HG02623 (cell line): ENCODE data around the gene SH3TC2.

ENCODE experiments used
- ATAC-seq: cut with Tn5 transposase; IDR thresholded peaks from one replicate; pipeline ENCODE4 v1.9.1; 2021; ENCODE audit warnings: moderate library complexity; ENCODE audit not compliant: unreplicated experiment

Gene SH3TC2

DNA sequence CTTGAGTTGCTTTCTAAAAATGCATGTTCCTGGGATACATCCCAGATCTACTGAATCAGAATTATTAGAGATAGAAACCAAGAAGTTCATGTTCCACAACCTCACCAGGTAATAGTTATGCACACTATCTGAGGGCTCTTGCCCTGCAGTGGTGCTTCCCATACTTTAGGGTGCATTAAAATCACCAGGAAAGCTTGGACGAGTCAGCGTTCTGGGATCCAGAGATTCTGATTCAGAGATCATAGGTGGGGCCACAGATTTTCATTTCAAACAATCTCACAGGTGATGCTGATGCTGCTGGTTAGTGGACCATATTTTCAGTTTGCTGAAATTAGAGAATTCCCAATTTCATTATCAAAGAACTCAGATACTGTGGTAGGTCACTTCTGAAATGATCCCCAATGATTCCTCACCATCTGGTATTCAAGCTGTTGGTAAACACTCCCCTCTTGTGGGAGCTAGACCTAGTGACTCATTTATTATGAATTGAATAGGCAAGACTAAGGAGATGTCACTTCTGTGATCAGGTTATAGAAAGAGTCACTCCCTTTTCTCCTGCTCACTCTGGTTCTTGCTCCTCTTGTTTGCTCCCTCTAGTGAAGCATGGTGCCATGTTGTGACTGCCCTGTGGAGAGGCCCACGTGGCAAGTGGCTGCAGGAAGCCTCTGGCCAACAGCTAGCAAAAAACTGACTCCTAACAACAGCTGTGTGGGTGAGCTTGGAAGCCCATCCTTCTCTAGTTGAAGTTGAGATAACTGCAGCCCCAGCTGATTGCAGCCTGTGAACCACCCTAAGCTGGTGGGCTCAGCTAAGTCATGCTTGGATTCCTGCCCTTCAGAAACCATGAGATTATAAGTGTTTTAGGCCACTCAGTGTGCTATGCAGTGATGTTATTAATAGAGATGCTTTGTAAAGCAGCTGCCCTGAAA is 59.8 kb downstream of the SH3TC2 start:
- no peak for ATAC-seq

DNA sequence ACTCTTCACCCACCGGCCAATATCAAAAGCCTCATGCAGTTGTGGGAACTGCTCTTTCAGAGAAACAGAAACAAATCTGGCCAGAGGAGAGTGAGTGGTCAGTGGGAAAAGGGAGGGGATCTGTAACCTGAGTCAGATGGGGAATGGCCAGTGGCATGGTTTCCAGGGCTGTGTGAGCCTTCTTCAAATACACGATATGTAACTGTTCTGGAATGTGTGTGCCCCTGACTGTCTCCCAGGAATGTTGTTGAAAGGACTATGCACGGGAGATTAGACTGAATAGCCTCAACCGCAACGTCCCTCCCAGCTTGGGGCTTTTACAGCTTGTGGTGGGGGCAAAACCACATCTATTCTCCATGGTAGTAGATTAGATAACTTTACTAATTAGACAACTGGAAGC is 60.8 kb downstream of the SH3TC2 start:
- no peak for ATAC-seq

DNA sequence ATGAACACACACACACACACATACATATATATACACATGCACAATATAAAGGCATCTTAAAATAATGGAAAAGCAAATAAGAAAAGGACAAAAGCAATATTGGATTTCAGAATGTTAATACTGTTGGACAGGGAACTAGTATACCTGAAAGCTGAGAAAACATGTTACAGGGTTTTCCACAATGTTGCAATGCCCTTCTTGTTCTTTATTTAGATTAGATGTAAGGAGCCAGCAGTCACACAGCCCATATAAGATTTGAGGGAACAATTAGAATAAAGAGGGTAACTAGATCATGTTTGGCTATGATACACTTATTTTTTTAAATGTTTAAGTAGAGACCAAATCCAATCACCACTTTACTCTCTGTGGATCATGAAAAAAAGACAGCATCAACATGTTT is 61.7 kb downstream of the SH3TC2 start:
- no peak for ATAC-seq

DNA sequence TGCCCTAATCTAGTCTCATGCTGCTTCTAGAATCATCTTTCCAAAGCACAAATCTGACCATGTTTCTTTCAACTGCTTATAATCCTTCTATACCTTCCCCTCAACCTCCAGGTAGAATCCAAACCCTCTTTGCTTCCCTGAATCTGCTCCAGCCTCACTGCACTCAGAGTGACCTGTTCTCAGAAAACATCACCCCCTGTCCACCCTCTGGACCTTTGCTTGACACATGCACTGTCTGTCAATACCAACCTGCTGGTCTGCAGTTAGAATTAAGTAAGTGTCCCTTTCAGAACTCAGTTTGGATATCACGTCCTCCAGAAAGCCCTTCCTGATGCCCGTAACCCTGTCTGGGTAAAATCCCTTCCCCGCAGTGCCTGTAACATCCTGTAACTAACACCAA is 63.1 kb downstream of the SH3TC2 start:
- no peak for ATAC-seq

DNA sequence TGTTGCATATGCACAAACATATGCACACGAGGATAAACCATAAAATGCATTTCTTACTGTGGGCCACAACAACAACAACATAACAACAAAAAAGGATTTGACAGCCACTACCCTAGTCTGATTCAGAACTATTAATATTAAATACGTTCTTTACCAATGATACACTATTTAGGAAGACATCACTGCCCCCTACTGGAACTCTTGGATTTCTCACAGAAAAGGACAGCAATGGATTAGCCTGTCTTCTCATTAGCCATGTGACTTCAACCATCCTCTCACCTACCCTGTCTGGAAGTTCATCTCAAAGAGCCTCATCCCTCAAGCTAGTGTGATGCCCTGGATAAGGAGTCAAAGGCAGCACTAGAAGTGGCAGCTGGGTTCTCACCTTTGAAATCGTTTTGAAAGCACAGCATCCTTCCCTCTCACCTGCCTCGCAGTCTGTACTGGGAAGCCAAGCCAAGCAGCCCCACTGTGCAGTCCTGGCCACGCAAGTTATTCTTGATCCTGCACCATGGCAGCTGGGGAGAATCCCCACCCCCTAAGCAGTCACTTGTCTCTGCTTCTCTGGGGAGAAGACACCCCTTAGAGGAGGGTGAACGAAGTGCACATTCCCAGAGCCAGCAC is 64.6 kb downstream of the SH3TC2 start:
- ATAC-seq = no peak

DNA sequence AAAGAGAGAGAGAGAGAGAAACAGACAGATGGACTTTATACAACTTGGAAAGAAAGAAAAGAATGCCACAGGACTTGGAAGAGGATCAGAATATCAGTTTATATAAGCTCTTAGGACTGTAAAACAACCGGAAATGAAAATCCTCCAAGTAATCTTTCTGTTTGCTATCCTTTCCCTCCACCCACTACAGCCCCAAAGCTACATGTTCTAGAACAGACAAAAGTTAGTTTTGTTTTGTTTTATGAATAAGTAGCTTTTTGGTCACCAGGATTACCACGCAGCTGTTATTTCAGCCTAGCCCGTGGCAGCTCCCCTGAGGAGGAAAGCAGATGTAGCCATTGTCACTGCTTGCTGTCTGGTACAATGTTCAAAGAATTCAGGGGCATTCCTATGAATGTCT is 66.6 kb downstream of the SH3TC2 start:
- ATAC-seq = no peak

- ATAC-seq = no peak
These were observed 67.1 kb downstream of the SH3TC2 start for GRCh38 chr5:148995791-148996190.

- ATAC-seq = no peak
These were observed 69.5 kb downstream of the SH3TC2 start for GRCh38 chr5:148993283-148993936.

DNA sequence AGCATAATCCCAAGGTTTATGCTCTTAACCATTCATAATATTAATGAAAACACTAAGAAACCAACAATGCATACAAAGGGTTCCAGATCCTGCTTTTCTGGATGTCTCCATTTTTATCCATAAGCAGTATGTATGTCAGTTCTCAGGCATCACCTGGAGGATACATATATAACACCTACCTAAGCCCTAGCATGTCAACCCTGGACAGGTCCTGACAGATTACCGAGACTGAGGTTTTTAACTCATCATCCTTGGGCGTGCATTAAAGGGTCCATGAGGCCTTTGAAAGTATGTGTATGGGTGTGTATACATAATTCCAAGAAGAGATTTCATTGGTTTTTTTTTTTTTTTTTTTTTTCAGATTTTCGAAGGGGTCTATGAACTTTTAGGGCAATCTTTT is 70.6 kb downstream of the SH3TC2 start:
- ATAC-seq = no peak

GRCh38 chr5:148991566-148991965 is 71.3 kb downstream of the SH3TC2 start:
- ATAC-seq = no peak

GRCh38 chr5:148990817-148991216 is 72.0 kb downstream of the SH3TC2 start:
- ATAC-seq = no peak

DNA sequence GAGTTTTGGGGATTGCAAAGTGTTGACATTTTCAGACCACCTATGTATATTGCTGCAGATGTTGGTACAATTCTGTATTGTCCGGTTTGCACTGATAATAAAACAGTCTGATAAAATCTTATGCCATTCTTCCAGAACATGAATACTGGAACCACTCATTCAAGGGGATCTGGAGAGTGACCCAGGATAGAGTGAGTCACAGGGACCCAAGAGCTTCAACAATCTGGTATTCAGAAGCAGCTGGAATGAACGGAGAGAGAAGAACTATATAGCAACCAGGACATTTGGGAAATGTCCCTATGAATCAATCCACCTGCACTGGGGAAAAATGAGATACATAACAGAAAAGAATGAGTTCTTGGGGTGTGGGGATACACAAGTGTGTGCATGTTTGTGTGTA is 73.3 kb downstream of the SH3TC2 start:
- no peak for ATAC-seq

DNA sequence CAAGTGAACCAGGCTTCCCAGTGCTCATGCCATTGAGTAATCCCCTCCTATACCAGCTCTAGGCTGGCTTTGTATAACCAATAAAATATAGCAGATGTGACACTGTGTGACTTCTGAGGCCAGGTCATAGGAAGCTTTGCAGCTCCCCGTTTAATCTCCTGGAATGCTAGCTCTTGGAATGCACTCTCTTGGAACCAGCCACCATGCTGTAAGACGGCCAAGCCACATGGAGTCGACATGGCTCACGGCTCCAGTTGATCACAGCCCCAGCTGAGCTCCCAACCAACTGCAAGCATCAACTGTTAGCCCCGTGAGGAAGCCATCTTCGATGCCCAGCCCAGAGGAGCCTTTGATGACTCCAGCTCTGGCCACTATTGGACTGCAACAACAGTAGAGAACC is 74.5 kb downstream of the SH3TC2 start:
- ATAC-seq = no peak

DNA sequence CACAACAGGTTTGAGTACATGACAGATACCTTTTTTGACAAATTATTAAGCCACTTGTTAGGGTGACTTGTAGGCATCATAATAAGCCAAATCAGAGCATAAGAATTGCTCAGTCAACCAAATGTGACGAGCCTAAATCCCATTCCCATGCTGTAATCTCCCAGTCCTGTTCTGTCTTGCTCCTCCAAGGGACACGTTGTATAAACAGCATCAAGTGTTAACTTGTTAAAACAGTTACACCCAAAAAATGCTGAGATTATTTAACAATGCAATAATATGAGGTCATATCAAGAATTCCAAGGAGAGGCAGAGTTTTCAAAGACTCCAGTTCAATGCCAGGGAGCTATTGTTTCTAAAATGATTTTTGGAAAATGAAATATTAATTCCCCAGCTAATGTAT is 76.2 kb downstream of the SH3TC2 start:
- no peak for ATAC-seq

- no peak for ATAC-seq
These were observed 78.5 kb downstream of the SH3TC2 start for GRCh38 chr5:148984345-148984744.

DNA sequence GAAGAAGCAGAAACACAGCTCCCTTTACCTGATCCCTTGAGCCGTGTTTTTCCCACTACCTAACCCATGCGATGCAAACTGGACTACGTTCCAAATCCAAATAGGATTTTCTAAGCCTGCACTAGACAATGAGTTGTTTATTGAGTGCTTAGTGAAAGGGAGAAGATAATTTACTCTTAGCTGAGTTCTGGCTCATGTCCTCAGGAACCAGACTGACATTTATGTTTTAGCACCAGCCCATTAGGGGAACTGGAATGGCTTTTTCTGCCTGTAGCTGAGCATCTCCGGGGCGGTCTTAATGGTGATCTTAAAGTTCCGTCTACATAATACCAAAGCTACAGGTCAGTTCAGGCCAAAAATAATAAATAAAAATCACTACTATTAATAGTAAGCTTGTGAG is 81.5 kb downstream of the SH3TC2 start:
- ATAC-seq = no peak

GRCh38 chr5:148980731-148981130 is 82.1 kb downstream of the SH3TC2 start:
- no peak for ATAC-seq

- ATAC-seq = no peak
These were observed 83.7 kb downstream of the SH3TC2 start for GRCh38 chr5:148979083-148979723.

DNA sequence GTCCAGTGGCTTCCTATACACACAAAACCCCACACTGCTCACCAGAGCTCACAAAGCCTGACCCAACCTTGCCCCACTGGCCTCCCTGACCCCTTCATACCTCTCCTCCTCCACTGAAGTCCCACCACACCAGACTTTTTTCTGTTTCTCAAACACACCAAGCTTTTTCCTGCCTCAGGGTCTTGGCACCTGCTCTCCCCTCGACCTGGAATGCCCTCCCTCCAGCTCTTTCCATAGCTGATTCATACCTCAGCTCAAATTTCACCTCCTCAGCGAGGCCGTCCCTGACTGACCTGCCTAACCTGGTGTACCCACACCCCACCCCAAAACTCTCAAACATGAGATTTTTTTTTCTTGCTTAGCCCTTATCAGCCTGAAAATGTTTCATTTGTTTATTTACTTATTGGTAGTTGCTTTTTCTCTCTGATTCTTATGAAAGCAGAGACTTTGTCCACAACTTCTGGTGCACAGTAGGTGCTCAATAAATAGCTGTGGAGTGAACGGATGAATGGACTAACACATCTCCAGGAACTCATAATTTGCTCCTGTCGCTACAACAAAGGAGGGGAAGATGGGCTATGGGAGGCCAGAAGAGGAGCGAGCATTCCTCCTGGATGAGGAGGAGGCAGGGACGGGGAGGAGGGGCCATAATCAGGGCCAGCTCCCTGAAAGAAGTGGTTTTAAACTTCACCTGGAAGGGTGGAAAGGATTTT is 84.3 kb downstream of the SH3TC2 start:
- ATAC-seq = no peak

GRCh38 chr5:148976569-148977381 is 86.1 kb downstream of the SH3TC2 start:
- no peak for ATAC-seq
